GM12878 (cell line): ENCODE data around the gene LYL1. TPM values are rescaled to one million over a fixed set of nuclear protein-coding genes. Genes with fewer than 3 reads are reported as not detected.

Experiments
- ATAC-seq: fragments of 200-7000 bp; cut with Tn5 transposase; 3 replicates; pipeline ENCODE4 v1.9.1; 2020; ENCODE audit warnings: mild to moderate bottlenecking, moderate library complexity
- BruUV-seq: library from RNA; stranded (reverse); fragments of 400-500 nt; replicated peaks from 2 replicates; lab custom pipeline; 2021; lab: Mats Ljungman, UMichigan
- CTCF ChIA-PET: fragments of 300-600 bp; sonication (Branson Sonifier 250); formaldehyde crosslinking; extraction: SDS; loops from one replicate; lab custom pipeline; 2021; ENCODE audit warnings: inconsistent platforms; lab: Yijun Ruan, JAX
- POLR2A ChIA-PET: fragments of 350-600 bp; formaldehyde crosslinking; extraction: SDS; loops from one replicate; lab custom pipeline; 2021; ENCODE audit warnings: inconsistent platforms; lab: Charles Lee
- RAD21 ChIA-PET: fragments of 300-600 bp; sonication (Branson Sonifier 250); formaldehyde crosslinking; loops from one replicate; lab custom pipeline; 2023; ENCODE audit warnings: antibody characterized with exemption; ENCODE audit not compliant: unreplicated experiment; lab: Charles Lee
- SMC1A ChIA-PET: fragments of 300-600 bp; sonication (Branson Sonifier 250); formaldehyde crosslinking; loops from one replicate; lab custom pipeline; 2023; ENCODE audit not compliant: unreplicated experiment, uncharacterized antibody; lab: Charles Lee
- DNase-seq: peaks from one replicate; pipeline ENCODE4 v3.0.0-alpha.2; 2011; ENCODE audit warnings: low read depth, low spot score
- FAIRE-seq: peaks from 3 replicates; lab custom pipeline; 2011; peaks lifted over from hg19 to GRCh38; lab: Jason Lieb, UNC
- H2AFZ ChIP-seq: 2 replicates; pipeline ENCODE4 v1.6.0; 2011; ENCODE audit warnings: low read depth, low read length, control low read depth; ENCODE audit not compliant: control insufficient read depth
- H3K27ac ChIP-seq: 2 replicates; pipeline ENCODE4 v1.5.1; 2011; ENCODE audit warnings: control low read depth; ENCODE audit not compliant: control insufficient read depth, insufficient read depth
- H3K27me3 ChIP-seq, 2 experiments: replicated peaks in 1 of 2; 2 replicates each; pipeline versions ENCODE4 v1.6.0 to v1.6.1; 2011; ENCODE audit warnings: low read length in 1 of 2; ENCODE audit not compliant: control insufficient read depth in 2 of 2, insufficient read depth in 2 of 2
- H3K36me3 ChIP-seq, 2 experiments: 2 replicates each; pipeline ENCODE4 v1.5.1; 2011; ENCODE audit warnings: low read length in 1 of 2; ENCODE audit not compliant: control insufficient read depth in 2 of 2, insufficient read depth in 2 of 2
- H3K4me1 ChIP-seq: 2 replicates; pipeline ENCODE4 v1.6.1; 2011; ENCODE audit warnings: mild to moderate bottlenecking, low read length, moderate library complexity, mixed read lengths; ENCODE audit not compliant: control insufficient read depth, insufficient read depth
- H3K4me2 ChIP-seq: 2 replicates; pipeline ENCODE4 v1.6.0; 2011; ENCODE audit warnings: control low read depth; ENCODE audit not compliant: control insufficient read depth, insufficient read depth
- H3K4me3 ChIP-seq: fragments of 200-600 bp; sonication (generic); 2 replicates; pipeline ENCODE4 v1.5.1; 2016
- H3K79me2 ChIP-seq: 2 replicates; pipeline ENCODE4 v1.6.0; 2011; ENCODE audit warnings: low read length; ENCODE audit not compliant: control insufficient read depth, insufficient read depth
- H3K9ac ChIP-seq: 2 replicates; pipeline ENCODE4 v1.8.0; 2011; ENCODE audit warnings: low read length, control low read depth, mixed read lengths; ENCODE audit not compliant: control insufficient read depth, insufficient read depth
- H3K9me3 ChIP-seq: replicated peaks from 3 replicates; pipeline ENCODE4 v1.5.1; 2011; ENCODE audit warnings: mild to moderate bottlenecking, low read length; ENCODE audit not compliant: control insufficient read depth, insufficient read depth
- H4K20me1 ChIP-seq: 2 replicates; pipeline ENCODE4 v1.6.0; 2011; ENCODE audit not compliant: control insufficient read depth, insufficient read depth
- BHLHE40 ChIP-seq, 2 experiments: fragments of 450-650 bp in 1 of 2; IDR thresholded peaks; 2 replicates each; pipeline ENCODE4 v1.6.1; 2011 to 2017; ENCODE audit warnings: low read depth in 2 of 2, borderline replicate concordance in 1 of 2, improper control_type of control experiment in 1 of 2, low read length in 1 of 2, mild to moderate bottlenecking in 1 of 2
- HDGF ChIP-seq: fragments of 450-650 bp; IDR thresholded peaks from 2 replicates; pipeline ENCODE4 v1.6.1; 2016; ENCODE audit warnings: antibody characterized with exemption
- IKZF1 ChIP-seq: fragments of 450-650 bp; conservative IDR thresholded peaks from 2 replicates; pipeline ENCODE4 v1.6.1; 2017; ENCODE audit warnings: antibody characterized with exemption, mild to moderate bottlenecking
- MLLT1 ChIP-seq: fragments of 450-650 bp; IDR thresholded peaks from 2 replicates; pipeline ENCODE4 v1.6.1; 2016; ENCODE audit warnings: mild to moderate bottlenecking
- PKNOX1 ChIP-seq: fragments of 450-650 bp; IDR thresholded peaks from 2 replicates; pipeline ENCODE4 v1.6.1; 2016; ENCODE audit warnings: mild to moderate bottlenecking
- POLR2A ChIP-seq: IDR thresholded peaks from 2 replicates; pipeline ENCODE4 v1.6.1; 2011; ENCODE audit warnings: low read depth, mild to moderate bottlenecking, low read length
- RUNX3 ChIP-seq: IDR thresholded peaks from 2 replicates; pipeline ENCODE4 v1.6.1; 2012; ENCODE audit warnings: low read length, inconsistent platforms
- TCF3 ChIP-seq: IDR thresholded peaks from 2 replicates; pipeline ENCODE4 v1.6.1; 2012; ENCODE audit warnings: low read depth, mild to moderate bottlenecking, low read length, borderline replicate concordance; ENCODE audit not compliant: insufficient read depth
- WRNIP1 ChIP-seq: IDR thresholded peaks from 2 replicates; pipeline ENCODE4 v1.6.1; 2011; ENCODE audit warnings: low read depth, low read length, improper control_type of control experiment, borderline replicate concordance
- ZBED1 ChIP-seq: IDR thresholded peaks from 2 replicates; pipeline ENCODE4 v1.6.1; 2016; ENCODE audit warnings: borderline replicate concordance
- WGBS: methylation state at CpG from one replicate; pipeline ENCODE4 v1.1.6; 2016; ENCODE audit warnings: low lambda C conversion rate; ENCODE audit not compliant: insufficient replicate concordance, insufficient coverage; ENCODE audit errors: missing lambda C conversion rate; 5-methylcytosine and 5-hydroxymethylcytosine counted together
- in situ Hi-C: fragments of 300-500 bp; cut with MboI; formaldehyde crosslinking; loops from 9 replicates; pipeline ENCODE4 v1.14.3; 2018; ENCODE audit warnings: mixed read lengths
- intact Hi-C: fragments of 100-400 bp; cut with micrococcal nuclease; formaldehyde crosslinking; loops from one replicate; pipeline ENCODE4 v1.14.2; 2022; ENCODE audit not compliant: unreplicated experiment
- polyA plus RNA-seq, 11 experiments: library from polyadenylated mRNA; depleted of rRNA in 4 of 11; unstranded in 6 of 11; stranded (reverse) in 5 of 11; fragments of >200 nt; fragmentation: Nextera tagmentation in 4 of 11; fragmentation: Illumina TruSeq in 1 of 11; extraction: Ambion mirVana in 4 of 11; extraction: Trizol in 1 of 11; gene quantifications; 1 replicate in 1 of 11; 2 replicates in 10 of 11; pipeline versions ENCODE4 v1.2.1 to v1.2.3, GENCODE V29; 2011 to 2016; ENCODE audit warnings: inconsistent platforms in 2 of 11, missing spikeins in 2 of 11, low read depth in 1 of 11
- total RNA-seq, 4 experiments: library from RNA; depleted of rRNA in 3 of 4; stranded (reverse); fragments of >200 nt in 3 of 4; fragmentation: Illumina TruSeq in 1 of 4; extraction: Trizol in 1 of 4; gene quantifications; 2 replicates each; pipeline versions ENCODE4 v1.2.1 to v1.2.3, GENCODE V29; 2013 to 2021

Gene LYL1
- total and polyA plus RNA-seq, 10 of the 15 experiments (the other 5 are each of a cell fraction or from before 2014, with no cell fraction given): 0.10 to 34.8 (median 4.4) TPM

- TF ChIP-seq ZBED1 (0 out of 2 replicates have a peak, but pooled peaks have one; percentile 26), IKZF1 (peak; percentile 21; the same call in 1 of the 2 replicates), MLLT1 (0 out of 2 replicates have a peak, but pooled peaks have one; percentile 21), PKNOX1 (peak; percentile 82), WRNIP1 (no peak)
These were observed 19.7 kb upstream of the LYL1 start (continued) for GRCh38 chr19:13122275-13122878.

GRCh38 chr19:13121551-13122274 is 19.1 kb upstream of the LYL1 start:
- 25% methylated on average over 18 of the region's 18 CpGs for WGBS
- in situ Hi-C loops (no loop called here), intact Hi-C loops (no loop called here)
- Histone ChIP-seq H3K4me2 (peak overlapping the region; percentile 65), H3K36me3 (peaks cover 5 to 7% of the 10 kb centered on the region in 2 experiments), H3K79me2 (peaks cover 55% of the 10 kb centered on the region), H2AFZ (no peak overlapping the region), H3K4me3 (peak overlapping the region; percentile 46; the same call in 1 of the 2 replicates), H3K9me3 (no peaks in the 10 kb centered on the region), H3K27me3 (no peaks in the 10 kb centered on the region), H3K9ac (peak overlapping the region; percentile 28; the same call in 1 of the 2 replicates), H3K27ac (no peak overlapping the region; the same call in 1 of the 2 replicates), H3K4me1 (peaks cover 23% of the 10 kb centered on the region), H4K20me1 (peaks cover 10% of the 10 kb centered on the region)
- FAIRE-seq (peak; percentile 35), DNase-seq (no peak), ATAC-seq (peak; percentile 68)
- SMC1A ChIA-PET: no interaction called here
- TF ChIP-seq HDGF: peak; percentile 56; the same call in 1 of the 2 replicates
- peak; percentile 56 for TF ChIP-seq RUNX3
- TF ChIP-seq BHLHE40 (IDR thresholded peaks at IDR 0.05; ENCODE audit: borderline replicate concordance in 1 of 2, low read depth in 2 of 2, low read length in 1 of 2): peak; percentile 18 to 62; a peak in 1 of 4 replicates
- no peak for TF ChIP-seq TCF3
- TF ChIP-seq POLR2A: peak; percentile 13; the same call in 1 of the 2 replicates
- POLR2A ChIA-PET: no interaction called here
- CTCF ChIA-PET: interaction anchor here (1.3 to 3.0 kb wide), 2 partner anchors 17 to 28 kb away, joined by 3 to 13 read pairs; partner anchors contain the start of genes IER2 and STX10
- BruUV-seq: no TSS peak
- RAD21 ChIA-PET: no interaction called here
